Breast epithelium (tissue), 3 donors: ENCODE data around the gene SERPINA1.

Source experiments
- POLR2A ChIP-seq: fragments of 450-650 bp; IDR thresholded peaks from one replicate; pipeline ENCODE4 v1.6.1; 2016; ENCODE audit warnings: antibody characterized with exemption, mild to moderate bottlenecking, moderate library complexity
- TF ChIP-seq, protein P1 (sequence below), 3 donors: fragments of 450-650 bp; IDR thresholded peaks; one replicate each; pipeline ENCODE4 v1.5.1; 2016 to 2017; ENCODE audit warnings: antibody characterized with exemption in 3 of 3, mild to moderate bottlenecking in 3 of 3, moderate library complexity in 3 of 3

DNA sequence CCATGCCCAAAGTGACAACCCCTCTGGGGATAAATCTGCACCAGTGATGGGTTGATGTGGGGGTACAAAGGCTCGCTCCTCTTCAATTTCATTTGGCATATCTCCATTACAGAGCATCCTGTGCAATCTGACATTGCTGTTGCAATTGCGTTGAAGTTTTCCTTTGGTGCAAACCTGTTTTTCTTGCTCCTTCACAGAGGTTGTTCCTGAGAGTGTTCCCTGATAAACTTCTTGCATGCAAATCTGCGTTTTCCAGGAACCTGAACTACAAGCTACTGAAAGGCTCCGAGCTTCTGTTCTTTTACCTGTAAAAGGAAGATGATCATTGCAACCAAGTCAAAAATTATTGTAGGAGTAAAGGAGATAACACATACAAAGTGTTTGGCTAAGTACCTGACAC is 38.1 kb upstream of the SERPINA1 start:
- TF ChIP-seq, protein P1, sequence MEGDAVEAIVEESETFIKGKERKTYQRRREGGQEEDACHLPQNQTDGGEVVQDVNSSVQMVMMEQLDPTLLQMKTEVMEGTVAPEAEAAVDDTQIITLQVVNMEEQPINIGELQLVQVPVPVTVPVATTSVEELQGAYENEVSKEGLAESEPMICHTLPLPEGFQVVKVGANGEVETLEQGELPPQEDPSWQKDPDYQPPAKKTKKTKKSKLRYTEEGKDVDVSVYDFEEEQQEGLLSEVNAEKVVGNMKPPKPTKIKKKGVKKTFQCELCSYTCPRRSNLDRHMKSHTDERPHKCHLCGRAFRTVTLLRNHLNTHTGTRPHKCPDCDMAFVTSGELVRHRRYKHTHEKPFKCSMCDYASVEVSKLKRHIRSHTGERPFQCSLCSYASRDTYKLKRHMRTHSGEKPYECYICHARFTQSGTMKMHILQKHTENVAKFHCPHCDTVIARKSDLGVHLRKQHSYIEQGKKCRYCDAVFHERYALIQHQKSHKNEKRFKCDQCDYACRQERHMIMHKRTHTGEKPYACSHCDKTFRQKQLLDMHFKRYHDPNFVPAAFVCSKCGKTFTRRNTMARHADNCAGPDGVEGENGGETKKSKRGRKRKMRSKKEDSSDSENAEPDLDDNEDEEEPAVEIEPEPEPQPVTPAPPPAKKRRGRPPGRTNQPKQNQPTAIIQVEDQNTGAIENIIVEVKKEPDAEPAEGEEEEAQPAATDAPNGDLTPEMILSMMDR (IDR thresholded peaks at IDR 0.05) = no peak
- no peak for TF ChIP-seq POLR2A
